Measurements from ENCODE around the gene GALNT18.

DNA sequence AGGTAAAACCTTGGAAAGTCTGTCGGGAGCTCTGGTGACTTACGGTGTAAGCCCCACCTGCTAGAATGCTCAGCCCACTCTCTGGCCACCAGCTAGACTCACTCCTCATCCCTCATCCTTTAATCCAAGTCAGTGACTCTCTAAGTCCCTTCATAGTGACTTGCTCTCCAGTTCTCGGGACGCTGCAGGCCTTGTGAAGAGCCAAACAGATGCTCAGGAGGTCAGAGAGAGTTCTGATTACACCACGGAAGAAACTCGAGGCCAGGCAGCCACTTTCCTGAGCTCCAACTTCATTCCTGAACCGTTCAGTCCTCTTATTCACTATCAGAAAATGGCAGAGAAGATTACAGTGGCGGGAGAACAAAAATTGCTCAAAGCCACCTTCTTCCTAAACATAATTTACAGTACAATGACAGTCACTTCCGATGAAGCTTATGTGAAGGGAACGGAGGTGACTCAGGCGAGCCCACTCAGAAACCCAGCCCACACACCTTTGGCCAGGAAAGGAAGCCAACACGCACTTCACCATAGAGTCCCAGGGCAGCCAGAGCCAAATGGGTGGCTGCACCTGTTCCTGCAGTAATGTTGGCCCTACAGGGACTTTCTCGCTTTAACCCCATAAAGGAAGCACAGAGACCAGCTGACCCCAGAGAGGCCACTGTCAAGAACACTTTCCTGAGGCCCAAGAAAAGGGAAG, 100.4 kb downstream of the GALNT18 start:
- TF ChIP-seq, protein P1, sequence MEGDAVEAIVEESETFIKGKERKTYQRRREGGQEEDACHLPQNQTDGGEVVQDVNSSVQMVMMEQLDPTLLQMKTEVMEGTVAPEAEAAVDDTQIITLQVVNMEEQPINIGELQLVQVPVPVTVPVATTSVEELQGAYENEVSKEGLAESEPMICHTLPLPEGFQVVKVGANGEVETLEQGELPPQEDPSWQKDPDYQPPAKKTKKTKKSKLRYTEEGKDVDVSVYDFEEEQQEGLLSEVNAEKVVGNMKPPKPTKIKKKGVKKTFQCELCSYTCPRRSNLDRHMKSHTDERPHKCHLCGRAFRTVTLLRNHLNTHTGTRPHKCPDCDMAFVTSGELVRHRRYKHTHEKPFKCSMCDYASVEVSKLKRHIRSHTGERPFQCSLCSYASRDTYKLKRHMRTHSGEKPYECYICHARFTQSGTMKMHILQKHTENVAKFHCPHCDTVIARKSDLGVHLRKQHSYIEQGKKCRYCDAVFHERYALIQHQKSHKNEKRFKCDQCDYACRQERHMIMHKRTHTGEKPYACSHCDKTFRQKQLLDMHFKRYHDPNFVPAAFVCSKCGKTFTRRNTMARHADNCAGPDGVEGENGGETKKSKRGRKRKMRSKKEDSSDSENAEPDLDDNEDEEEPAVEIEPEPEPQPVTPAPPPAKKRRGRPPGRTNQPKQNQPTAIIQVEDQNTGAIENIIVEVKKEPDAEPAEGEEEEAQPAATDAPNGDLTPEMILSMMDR (IDR thresholded peaks at IDR 0.05; ENCODE audit: low read depth, low read length, missing input control), result no peak
- TF ChIP-seq, protein P2, sequence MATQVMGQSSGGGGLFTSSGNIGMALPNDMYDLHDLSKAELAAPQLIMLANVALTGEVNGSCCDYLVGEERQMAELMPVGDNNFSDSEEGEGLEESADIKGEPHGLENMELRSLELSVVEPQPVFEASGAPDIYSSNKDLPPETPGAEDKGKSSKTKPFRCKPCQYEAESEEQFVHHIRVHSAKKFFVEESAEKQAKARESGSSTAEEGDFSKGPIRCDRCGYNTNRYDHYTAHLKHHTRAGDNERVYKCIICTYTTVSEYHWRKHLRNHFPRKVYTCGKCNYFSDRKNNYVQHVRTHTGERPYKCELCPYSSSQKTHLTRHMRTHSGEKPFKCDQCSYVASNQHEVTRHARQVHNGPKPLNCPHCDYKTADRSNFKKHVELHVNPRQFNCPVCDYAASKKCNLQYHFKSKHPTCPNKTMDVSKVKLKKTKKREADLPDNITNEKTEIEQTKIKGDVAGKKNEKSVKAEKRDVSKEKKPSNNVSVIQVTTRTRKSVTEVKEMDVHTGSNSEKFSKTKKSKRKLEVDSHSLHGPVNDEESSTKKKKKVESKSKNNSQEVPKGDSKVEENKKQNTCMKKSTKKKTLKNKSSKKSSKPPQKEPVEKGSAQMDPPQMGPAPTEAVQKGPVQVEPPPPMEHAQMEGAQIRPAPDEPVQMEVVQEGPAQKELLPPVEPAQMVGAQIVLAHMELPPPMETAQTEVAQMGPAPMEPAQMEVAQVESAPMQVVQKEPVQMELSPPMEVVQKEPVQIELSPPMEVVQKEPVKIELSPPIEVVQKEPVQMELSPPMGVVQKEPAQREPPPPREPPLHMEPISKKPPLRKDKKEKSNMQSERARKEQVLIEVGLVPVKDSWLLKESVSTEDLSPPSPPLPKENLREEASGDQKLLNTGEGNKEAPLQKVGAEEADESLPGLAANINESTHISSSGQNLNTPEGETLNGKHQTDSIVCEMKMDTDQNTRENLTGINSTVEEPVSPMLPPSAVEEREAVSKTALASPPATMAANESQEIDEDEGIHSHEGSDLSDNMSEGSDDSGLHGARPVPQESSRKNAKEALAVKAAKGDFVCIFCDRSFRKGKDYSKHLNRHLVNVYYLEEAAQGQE (IDR thresholded peaks at IDR 0.05), result no peak
- no peak for TF ChIP-seq HNF4G (IDR thresholded peaks at IDR 0.05)
- TF ChIP-seq TAF1 (conservative IDR thresholded peaks at IDR 0.05), result no peak
- TF ChIP-seq, protein P3, sequence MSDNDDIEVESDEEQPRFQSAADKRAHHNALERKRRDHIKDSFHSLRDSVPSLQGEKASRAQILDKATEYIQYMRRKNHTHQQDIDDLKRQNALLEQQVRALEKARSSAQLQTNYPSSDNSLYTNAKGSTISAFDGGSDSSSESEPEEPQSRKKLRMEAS (IDR thresholded peaks at IDR 0.05), result no peak
- TF ChIP-seq EGR1 (IDR thresholded peaks at IDR 0.05; ENCODE audit: low read depth in 2 of 2), result no peak
- no peak for TF ChIP-seq RXRA (IDR thresholded peaks at IDR 0.05)
- TF ChIP-seq, protein P4, sequence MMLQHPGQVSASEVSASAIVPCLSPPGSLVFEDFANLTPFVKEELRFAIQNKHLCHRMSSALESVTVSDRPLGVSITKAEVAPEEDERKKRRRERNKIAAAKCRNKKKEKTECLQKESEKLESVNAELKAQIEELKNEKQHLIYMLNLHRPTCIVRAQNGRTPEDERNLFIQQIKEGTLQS (IDR thresholded peaks at IDR 0.05), result no peak
- TF ChIP-seq, protein P5, sequence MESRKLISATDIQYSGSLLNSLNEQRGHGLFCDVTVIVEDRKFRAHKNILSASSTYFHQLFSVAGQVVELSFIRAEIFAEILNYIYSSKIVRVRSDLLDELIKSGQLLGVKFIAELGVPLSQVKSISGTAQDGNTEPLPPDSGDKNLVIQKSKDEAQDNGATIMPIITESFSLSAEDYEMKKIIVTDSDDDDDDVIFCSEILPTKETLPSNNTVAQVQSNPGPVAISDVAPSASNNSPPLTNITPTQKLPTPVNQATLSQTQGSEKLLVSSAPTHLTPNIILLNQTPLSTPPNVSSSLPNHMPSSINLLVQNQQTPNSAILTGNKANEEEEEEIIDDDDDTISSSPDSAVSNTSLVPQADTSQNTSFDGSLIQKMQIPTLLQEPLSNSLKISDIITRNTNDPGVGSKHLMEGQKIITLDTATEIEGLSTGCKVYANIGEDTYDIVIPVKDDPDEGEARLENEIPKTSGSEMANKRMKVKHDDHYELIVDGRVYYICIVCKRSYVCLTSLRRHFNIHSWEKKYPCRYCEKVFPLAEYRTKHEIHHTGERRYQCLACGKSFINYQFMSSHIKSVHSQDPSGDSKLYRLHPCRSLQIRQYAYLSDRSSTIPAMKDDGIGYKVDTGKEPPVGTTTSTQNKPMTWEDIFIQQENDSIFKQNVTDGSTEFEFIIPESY (IDR thresholded peaks at IDR 0.05), result no peak

All from liver (tissue), 3 donors.